ENCODE data around the gene MXRA8.
"Not testable (repeated sequence)": the region's sequence is repeated elsewhere in the genome, so short reads cannot be mapped to it uniquely, and the experiment has no call there.

The MXRA8 gene

DNA sequence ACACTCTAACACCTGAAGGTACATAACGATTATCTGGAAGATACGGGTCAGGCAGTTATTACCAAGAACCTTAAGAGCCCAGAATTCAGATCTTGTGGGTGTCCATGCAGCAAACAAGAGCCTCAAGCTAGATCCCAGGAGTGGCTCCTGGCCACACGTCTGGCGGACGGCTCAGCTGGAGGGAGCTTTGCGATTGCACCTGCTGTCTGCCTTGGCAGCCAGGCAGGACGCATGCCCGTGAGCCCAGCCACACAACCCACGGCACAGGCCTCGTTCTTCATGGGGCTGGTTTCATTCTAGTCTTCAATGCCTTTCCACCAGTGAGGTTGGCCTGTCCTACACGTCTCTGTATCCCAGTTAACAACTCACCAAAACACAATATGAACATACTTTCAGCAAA, 35.1 kb upstream of the MXRA8 start:
- no peak for DNase-seq (ENCODE audit: low read depth in 4 of 4, low spot score in 1 of 4)

GRCh38 chr1:1393014-1393413, 34.7 kb upstream of the MXRA8 start:
- DNase-seq (ENCODE audit: low read depth in 4 of 4, low spot score in 1 of 4), result no peak

DNA sequence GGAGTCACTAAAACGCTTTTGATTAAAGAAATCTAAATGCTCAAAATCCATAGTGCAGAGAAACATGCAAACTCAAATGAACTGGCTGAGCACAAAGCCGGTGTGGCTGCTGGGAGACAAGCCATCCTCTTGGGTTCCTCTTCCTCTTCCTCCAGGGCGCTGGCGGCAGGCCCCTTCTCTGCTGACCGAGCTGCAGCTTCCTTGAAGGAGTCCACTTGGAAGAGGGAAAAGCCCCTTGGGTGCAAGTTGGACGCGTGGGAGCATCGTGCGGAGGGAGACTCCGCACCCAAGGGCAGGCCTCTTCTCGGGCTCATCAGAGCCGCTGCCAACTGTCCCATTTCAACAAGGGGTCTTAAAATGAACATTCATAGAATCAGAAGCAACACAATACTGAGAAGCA, 32.9 kb upstream of the MXRA8 start:
- DNase-seq (ENCODE audit: low read depth in 4 of 4, low spot score in 1 of 4), result no peak

DNA sequence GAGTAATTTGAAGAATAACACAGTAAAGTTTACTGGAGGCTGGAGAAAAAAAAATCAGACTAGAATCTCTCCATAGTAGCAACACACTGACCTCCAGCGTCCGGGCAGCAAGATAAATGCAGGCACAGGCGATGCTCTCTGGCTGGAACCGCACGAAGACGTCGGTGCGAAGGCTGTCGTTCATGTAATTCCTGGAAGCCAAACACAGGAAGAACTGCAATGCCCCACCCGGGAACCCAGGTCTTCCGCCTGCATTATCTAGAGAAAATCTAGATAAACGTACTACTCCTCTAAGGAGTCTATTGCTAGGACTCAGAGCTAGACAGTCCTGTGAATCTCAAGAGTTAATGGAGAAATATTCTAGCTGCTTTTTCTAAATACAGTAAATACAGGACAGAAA, 32.3 kb upstream of the MXRA8 start:
- DNase-seq (ENCODE audit: low read depth in 4 of 4, low spot score in 1 of 4), result no peak

DNA sequence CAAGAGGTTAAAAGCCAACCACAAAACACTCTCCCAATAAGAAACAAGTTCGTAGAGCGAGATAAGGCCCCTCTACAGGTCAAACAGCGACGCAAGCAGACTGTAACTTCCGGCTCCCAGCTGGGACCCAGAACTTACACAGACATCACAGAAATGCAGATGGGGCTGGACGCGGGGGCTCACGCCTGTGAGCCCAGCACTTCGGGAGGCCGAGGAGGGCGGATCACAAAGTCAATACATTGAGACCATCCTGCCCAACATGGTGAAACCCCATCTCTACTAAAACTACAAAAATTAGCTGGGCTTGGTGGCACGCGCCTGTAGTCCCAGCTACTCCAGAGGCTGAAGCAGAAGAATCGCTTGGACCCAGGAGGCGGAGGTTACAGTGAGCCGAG, 29.7 kb upstream of the MXRA8 start:
- DNase-seq (ENCODE audit: low read depth in 4 of 4, low spot score in 1 of 4), result no peak

- DNase-seq (ENCODE audit: low read depth in 4 of 4, low spot score in 1 of 4), result no peak
Measured at GRCh38 chr1:1387098-1388077, 29.0 kb upstream of the MXRA8 start.

DNA sequence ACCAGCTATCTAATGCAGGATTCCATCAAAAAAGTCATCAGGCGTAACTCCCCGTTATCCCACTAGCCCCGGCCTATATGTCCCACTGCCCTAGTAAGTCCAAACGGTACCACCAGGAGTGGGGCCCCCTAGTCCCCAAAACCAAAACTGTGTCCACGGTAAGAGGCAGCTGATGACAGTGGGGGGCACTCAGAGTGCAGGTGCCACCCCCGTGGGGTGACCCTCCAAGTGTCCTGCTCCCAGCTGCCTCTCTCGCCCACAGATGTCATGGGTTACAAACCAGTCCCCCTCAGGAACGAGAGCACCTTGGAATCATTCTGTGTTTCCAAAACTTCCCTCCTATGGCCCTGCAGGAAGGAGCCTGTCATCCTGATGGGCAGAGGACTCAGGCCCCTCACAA, 27.6 kb upstream of the MXRA8 start:
- no peak for DNase-seq (ENCODE audit: low read depth in 4 of 4, low spot score in 1 of 4)

DNA sequence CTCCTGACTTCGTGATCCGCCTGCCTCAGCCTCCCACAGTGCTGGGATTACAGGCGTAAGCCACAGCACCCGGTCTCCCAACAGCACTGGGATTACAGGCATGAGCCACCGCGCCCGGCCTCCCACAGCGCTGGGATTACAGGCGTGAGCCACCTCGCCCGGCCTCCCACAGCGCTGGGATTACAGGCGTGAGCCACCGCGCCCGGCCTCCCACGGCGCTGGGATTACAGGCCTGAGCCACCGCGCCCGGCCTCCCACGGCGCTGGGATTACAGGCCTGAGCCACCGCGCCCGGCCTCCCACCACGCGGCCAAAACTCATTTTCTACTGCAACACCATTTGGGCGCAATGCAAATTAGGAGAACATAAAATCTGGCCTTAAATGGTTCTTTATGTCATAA, 27.0 kb upstream of the MXRA8 start:
- DNase-seq (ENCODE audit: low read depth in 4 of 4, low spot score in 1 of 4), result not testable (repeated sequence)

DNA sequence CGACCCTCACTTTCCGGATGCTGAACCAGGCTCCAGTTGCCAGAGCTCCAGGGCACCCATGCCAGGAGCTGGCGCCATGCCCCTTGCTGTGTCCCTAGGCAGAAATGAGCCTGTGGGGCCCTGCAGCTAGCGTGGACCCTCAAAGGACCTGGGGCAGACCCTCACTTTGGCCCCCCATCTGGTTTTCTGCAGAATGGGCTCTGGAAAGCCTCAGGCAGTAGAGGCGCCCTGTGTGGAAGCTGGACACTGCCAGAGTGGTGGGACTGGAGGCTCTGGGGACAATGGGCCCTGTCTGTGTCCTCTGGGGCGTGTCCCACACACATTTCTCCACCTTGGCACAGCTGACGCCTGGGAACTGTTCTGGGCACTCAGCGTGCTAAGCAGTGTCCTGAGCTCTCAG, 22.9 kb upstream of the MXRA8 start:
- DNase-seq (ENCODE audit: low read depth in 4 of 4, low spot score in 1 of 4), result no peak

GRCh38 chr1:1380860-1381259, 22.5 kb upstream of the MXRA8 start:
- DNase-seq (ENCODE audit: low read depth in 4 of 4, low spot score in 1 of 4), result no peak

GRCh38 chr1:1377540-1378205, 19.3 kb upstream of the MXRA8 start:
- DNase-seq (ENCODE audit: low read depth in 4 of 4, low spot score in 1 of 4), result no peak

DNA sequence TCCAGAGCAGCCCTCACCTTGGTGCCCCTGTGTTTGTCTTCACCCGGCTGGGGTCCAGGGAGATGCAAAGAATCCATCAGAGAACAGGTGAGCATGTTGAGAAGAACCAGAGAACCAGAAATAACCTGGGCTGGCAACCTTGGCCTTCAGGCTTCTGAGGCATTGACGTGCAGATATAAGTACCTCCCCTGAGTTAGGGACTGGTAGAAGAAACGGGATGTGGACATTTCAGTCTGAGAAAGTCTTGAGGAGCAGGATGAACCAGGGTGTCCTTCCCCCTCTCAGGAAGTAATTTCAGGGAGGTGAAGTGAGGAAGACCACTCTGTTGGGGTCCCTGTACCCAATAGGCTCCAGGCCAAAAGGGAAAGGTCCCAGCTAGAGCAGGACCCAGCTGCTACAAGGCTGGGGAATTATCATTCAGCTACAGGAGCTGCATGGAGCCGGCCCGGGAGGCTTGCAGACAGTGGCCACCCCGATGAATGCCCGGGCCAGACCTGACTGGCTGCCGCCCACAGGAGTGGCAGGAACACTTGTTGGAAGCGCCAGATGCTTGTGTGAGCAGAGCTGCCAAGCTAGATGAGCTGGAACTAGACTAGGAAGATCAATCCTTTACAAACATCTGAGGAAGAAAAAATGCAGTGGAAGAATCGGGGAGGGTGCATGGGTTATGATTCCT, 18.3 kb upstream of the MXRA8 start:
- DNase-seq (ENCODE audit: low read depth in 4 of 4, low spot score in 1 of 4), result no peak

GRCh38 chr1:1374929-1375662, 16.7 kb upstream of the MXRA8 start, which contains the start of gene AURKAIP1:
Gene AURKAIP1, minus strand, starts transcription at chr1:1375207. Its CDS starts 451 bp downstream, at chr1:1374756.
- DNase-seq (ENCODE audit: low read depth in 4 of 4, low spot score in 1 of 4), result peak; percentile 81 to 96 (median 89)

- no peak for DNase-seq (ENCODE audit: low read depth in 4 of 4, low spot score in 1 of 4)
Measured at GRCh38 chr1:1374589-1374928, 16.2 kb upstream of the MXRA8 start.

- no peak for DNase-seq (ENCODE audit: low read depth in 4 of 4, low spot score in 1 of 4)
Measured at GRCh38 chr1:1373815-1374588, 15.6 kb upstream of the MXRA8 start.

DNA sequence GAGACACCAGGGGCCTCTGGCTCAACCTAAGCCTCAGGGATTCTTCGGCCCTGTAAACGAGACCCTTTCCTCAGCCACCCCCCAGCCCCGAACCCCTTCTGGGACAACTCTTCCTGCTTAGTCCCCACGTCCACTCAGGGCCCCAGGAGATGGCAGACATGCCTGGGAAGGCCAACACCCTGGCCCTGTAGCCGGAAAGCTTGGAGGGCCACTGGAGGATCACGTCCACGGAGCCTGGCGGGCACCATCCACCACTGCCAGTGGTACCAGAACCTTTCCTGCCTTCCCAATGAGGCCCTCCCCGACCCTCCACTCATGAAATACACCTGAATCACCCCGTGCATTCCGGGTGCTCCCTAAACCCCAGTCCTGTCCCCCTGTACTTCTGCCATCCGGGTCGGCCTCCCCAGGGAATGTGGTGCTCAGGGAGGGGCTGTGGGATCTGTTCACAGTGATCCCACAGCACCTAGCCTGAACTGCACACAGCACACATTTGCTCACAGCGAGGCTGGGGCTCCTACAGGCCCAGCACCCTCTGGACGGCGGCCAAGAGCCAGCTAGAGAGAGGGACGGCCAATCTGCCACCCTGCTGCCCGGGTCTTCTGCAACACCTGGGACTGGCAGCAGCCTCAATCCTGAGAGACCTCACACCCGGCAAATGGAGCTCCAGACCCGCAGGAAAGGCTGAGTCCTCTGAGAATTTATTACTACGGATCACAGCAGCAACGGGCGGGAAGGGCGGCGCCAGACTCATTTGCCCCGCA, 14.9 kb upstream of the MXRA8 start:
- no peak for DNase-seq (ENCODE audit: low read depth in 4 of 4, low spot score in 1 of 4)

DNA sequence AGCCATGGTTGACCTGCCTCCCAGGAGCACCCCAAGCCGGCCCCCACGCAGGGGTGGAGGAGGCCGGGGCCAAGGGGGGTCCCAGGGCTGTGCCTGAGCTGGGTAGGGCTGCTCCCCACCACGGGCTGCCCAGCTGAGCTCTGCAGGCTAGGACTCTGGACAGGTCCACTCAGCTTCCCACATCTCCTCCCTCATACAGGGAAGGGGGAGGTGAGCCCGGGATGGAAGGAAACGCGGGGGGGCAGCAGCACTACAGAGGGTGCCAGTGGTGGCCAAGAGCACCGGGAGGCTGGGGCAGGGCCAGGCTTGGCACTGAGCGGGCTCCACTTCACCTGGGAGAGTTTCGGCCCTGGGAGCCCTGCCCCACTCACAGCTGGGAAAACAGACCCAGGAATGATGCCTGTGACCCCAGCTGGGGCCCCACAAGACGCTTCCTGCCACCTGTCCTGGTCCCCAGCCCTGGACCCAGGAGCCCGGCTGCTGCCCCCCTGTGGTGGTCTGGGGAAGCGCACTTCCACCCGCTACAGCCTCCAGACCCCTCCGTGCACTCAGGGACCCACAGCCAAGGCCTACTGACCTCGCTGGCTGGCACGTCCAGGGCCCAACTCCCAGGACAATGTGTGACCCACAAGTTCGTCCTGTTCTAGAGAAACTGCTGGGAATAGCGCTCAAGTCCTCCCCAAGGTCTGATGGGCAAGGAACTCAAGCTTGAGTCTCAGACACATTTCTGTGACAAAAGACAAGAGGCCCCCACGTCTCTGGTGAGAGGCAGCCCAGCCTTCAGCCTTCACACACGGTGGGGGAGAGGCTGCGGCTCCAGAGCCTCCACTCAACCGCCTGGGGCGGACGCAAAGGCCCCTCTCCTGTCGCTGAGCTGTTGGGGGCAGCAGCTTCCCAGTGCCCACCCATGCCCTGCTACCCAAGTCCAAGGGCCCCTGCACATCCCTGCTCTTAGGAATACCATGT, 13.7 kb upstream of the MXRA8 start:
- peak; percentile 69 to 74 (median 72) for DNase-seq (ENCODE audit: low read depth in 4 of 4, low spot score in 1 of 4)

- no peak for DNase-seq (ENCODE audit: low read depth in 4 of 4, low spot score in 1 of 4)
Measured at GRCh38 chr1:1371364-1371745, 13.0 kb upstream of the MXRA8 start.

Data from stimulated activated CD4-positive, alpha-beta T cell treated with anti-CD3 and anti-CD28 coated beads, Interleukin-1b, Interleukin-23, amount 100 ng/mL, for 24 hours (primary cell).